ENCODE measurements around the gene SETDB1.

GRCh38 chr1:150960646-150961045, 34.5 kb downstream of the SETDB1 start:
- TF ChIP-seq POLR2AphosphoS5 (IDR thresholded peaks at IDR 0.05) (no peak), EZH2 (IDR thresholded peaks at IDR 0.05; ENCODE audit: borderline replicate concordance, insufficient read depth, low read length, poor library complexity, severe bottlenecking) (no peak), RAD21 (conservative IDR thresholded peaks at IDR 0.05) (no peak), CTCF (IDR thresholded peaks at IDR 0.05; ENCODE audit: poor library complexity, severe bottlenecking) (no peak), TAF1 (IDR thresholded peaks at IDR 0.05; ENCODE audit: low read depth) (no peak), MXI1 (conservative IDR thresholded peaks at IDR 0.05; ENCODE audit: poor library complexity, severe bottlenecking) (no peak), EP300 (conservative IDR thresholded peaks at IDR 0.05; ENCODE audit: poor library complexity, severe bottlenecking) (no peak), SMC3 (conservative IDR thresholded peaks at IDR 0.05; ENCODE audit: poor library complexity) (no peak), REST (IDR thresholded peaks at IDR 0.05; ENCODE audit: borderline replicate concordance) (no peak)

Measured in neural cell (in vitro differentiated cells).